IMR-90 (cell line): Measurements from ENCODE around the gene PITPNB.

Experiments
- BHLHE40 ChIP-seq: fragments of 150-350 bp; IDR thresholded peaks from 2 replicates; pipeline ENCODE4 v1.6.1; 2016; ENCODE audit warnings: mild to moderate bottlenecking, low read depth, low read length
- CEBPB ChIP-seq: IDR thresholded peaks from 2 replicates; pipeline ENCODE4 v1.6.1; 2012; ENCODE audit warnings: low read depth, low read length, improper control_type of control experiment
- MAZ ChIP-seq: IDR thresholded peaks from 2 replicates; pipeline ENCODE4 v1.6.1; 2012; ENCODE audit warnings: low read depth, mild to moderate bottlenecking, low read length, improper control_type of control experiment, moderate library complexity, borderline replicate concordance
- NFE2L2 ChIP-seq: fragments of 150-350 bp; IDR thresholded peaks from 2 replicates; pipeline ENCODE4 v1.6.1; 2016; ENCODE audit warnings: low read depth, mild to moderate bottlenecking, low read length
- POLR2A ChIP-seq: IDR thresholded peaks from 2 replicates; pipeline ENCODE4 v1.6.1; 2012; ENCODE audit warnings: mild to moderate bottlenecking, low read depth, low read length
- RAD21 ChIP-seq: IDR thresholded peaks from 2 replicates; pipeline ENCODE4 v1.6.1; 2012; ENCODE audit warnings: low read length, improper control_type of control experiment
- RCOR1 ChIP-seq: IDR thresholded peaks from 2 replicates; pipeline ENCODE4 v1.6.1; 2012; ENCODE audit warnings: mild to moderate bottlenecking, low read length, improper control_type of control experiment; ENCODE audit not compliant: insufficient replicate concordance
- RFX5 ChIP-seq: IDR thresholded peaks from 2 replicates; pipeline ENCODE4 v1.8.0; 2012; ENCODE audit warnings: low read depth, mild to moderate bottlenecking, low read length, moderate library complexity
- SMC3 ChIP-seq: fragments of 150-350 bp; IDR thresholded peaks from 2 replicates; pipeline ENCODE4 v1.6.1; 2016; ENCODE audit warnings: low read depth, mild to moderate bottlenecking, antibody characterized with exemption, low read length, moderate library complexity
- TF ChIP-seq, protein P1 (sequence below): conservative IDR thresholded peaks from 2 replicates; pipeline ENCODE4 v1.5.1; 2012; ENCODE audit warnings: mild to moderate bottlenecking, low read depth, low read length, improper control_type of control experiment
- TF ChIP-seq, protein P2 (sequence below): fragments of 150-350 bp; IDR thresholded peaks from 2 replicates; pipeline ENCODE4 v1.6.1; 2017; ENCODE audit warnings: mild to moderate bottlenecking, antibody characterized with exemption, low read length, low read depth
- TF ChIP-seq, protein P3 (sequence below): fragments of 150-350 bp; IDR thresholded peaks from 2 replicates; pipeline ENCODE4 v1.6.1; 2016; ENCODE audit warnings: low read depth, mild to moderate bottlenecking, low read length, moderate library complexity, borderline replicate concordance

DNA sequence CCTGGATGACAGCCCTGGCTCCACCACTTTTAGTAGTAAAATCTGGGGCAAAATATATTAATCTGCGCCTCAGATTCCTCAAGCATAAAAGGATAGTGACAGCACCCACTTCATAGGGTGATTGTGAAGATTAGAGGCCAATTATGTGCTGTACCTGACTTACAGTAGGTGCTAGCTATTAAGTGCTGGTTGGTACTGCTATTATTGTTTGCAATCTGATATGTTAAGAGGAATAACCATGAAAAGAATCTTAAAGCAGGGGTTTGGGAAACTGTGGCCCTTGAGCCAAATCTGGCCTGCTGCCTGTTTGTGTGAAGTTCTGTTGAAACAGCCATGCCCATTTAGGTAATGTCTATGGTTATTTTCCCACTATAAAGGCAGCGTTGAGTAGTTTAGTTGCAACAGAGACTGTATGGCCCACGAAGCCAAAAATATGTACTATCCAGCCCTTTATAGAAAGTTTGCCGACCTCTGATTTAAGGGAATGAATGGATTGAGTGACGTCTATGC, 72.8 kb downstream of the PITPNB start:
- TF ChIP-seq, protein P1, sequence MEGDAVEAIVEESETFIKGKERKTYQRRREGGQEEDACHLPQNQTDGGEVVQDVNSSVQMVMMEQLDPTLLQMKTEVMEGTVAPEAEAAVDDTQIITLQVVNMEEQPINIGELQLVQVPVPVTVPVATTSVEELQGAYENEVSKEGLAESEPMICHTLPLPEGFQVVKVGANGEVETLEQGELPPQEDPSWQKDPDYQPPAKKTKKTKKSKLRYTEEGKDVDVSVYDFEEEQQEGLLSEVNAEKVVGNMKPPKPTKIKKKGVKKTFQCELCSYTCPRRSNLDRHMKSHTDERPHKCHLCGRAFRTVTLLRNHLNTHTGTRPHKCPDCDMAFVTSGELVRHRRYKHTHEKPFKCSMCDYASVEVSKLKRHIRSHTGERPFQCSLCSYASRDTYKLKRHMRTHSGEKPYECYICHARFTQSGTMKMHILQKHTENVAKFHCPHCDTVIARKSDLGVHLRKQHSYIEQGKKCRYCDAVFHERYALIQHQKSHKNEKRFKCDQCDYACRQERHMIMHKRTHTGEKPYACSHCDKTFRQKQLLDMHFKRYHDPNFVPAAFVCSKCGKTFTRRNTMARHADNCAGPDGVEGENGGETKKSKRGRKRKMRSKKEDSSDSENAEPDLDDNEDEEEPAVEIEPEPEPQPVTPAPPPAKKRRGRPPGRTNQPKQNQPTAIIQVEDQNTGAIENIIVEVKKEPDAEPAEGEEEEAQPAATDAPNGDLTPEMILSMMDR, result no peak
- TF ChIP-seq NFE2L2, result no peak
- TF ChIP-seq, protein P2, sequence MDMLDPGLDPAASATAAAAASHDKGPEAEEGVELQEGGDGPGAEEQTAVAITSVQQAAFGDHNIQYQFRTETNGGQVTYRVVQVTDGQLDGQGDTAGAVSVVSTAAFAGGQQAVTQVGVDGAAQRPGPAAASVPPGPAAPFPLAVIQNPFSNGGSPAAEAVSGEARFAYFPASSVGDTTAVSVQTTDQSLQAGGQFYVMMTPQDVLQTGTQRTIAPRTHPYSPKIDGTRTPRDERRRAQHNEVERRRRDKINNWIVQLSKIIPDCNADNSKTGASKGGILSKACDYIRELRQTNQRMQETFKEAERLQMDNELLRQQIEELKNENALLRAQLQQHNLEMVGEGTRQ, result no peak
- no peak for TF ChIP-seq BHLHE40
- no peak for TF ChIP-seq MAZ
- no peak for TF ChIP-seq RCOR1
- no peak for TF ChIP-seq RFX5
- TF ChIP-seq CEBPB, result no peak
- no peak for TF ChIP-seq POLR2A
- TF ChIP-seq RAD21, result no peak
- TF ChIP-seq SMC3, result no peak
- TF ChIP-seq, protein P3, sequence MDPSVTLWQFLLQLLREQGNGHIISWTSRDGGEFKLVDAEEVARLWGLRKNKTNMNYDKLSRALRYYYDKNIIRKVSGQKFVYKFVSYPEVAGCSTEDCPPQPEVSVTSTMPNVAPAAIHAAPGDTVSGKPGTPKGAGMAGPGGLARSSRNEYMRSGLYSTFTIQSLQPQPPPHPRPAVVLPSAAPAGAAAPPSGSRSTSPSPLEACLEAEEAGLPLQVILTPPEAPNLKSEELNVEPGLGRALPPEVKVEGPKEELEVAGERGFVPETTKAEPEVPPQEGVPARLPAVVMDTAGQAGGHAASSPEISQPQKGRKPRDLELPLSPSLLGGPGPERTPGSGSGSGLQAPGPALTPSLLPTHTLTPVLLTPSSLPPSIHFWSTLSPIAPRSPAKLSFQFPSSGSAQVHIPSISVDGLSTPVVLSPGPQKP, result no peak
